GM12878 (cell line): ENCODE results near the gene DENND1A. TPM values are rescaled to one million over a fixed set of nuclear protein-coding genes. Genes with fewer than 3 reads are reported as not detected.

Experiments
- ATAC-seq: fragments of 200-7000 bp; cut with Tn5 transposase; 3 replicates; pipeline ENCODE4 v1.9.1; 2020; ENCODE audit warnings: mild to moderate bottlenecking, moderate library complexity
- BruUV-seq: library from RNA; stranded (reverse); fragments of 400-500 nt; replicated peaks from 2 replicates; lab custom pipeline; 2021; lab: Mats Ljungman, UMichigan
- CTCF ChIA-PET: fragments of 300-600 bp; sonication (Branson Sonifier 250); formaldehyde crosslinking; extraction: SDS; loops from one replicate; lab custom pipeline; 2021; ENCODE audit warnings: inconsistent platforms; lab: Yijun Ruan, JAX
- POLR2A ChIA-PET: fragments of 350-600 bp; formaldehyde crosslinking; extraction: SDS; loops from one replicate; lab custom pipeline; 2021; ENCODE audit warnings: inconsistent platforms; lab: Charles Lee
- RAD21 ChIA-PET: fragments of 300-600 bp; sonication (Branson Sonifier 250); formaldehyde crosslinking; loops from one replicate; lab custom pipeline; 2023; ENCODE audit warnings: antibody characterized with exemption; ENCODE audit not compliant: unreplicated experiment; lab: Charles Lee
- SMC1A ChIA-PET: fragments of 300-600 bp; sonication (Branson Sonifier 250); formaldehyde crosslinking; loops from one replicate; lab custom pipeline; 2023; ENCODE audit not compliant: unreplicated experiment, uncharacterized antibody; lab: Charles Lee
- DNase-seq: peaks from one replicate; pipeline ENCODE4 v3.0.0-alpha.2; 2011; ENCODE audit warnings: low read depth, low spot score
- FAIRE-seq: peaks from 3 replicates; lab custom pipeline; 2011; peaks lifted over from hg19 to GRCh38; lab: Jason Lieb, UNC
- H2AFZ ChIP-seq: 2 replicates; pipeline ENCODE4 v1.6.0; 2011; ENCODE audit warnings: low read depth, low read length, control low read depth; ENCODE audit not compliant: control insufficient read depth
- H3K27ac ChIP-seq: 2 replicates; pipeline ENCODE4 v1.5.1; 2011; ENCODE audit warnings: control low read depth; ENCODE audit not compliant: control insufficient read depth, insufficient read depth
- H3K27me3 ChIP-seq, 2 experiments: replicated peaks in 1 of 2; 2 replicates each; pipeline versions ENCODE4 v1.6.0 to v1.6.1; 2011; ENCODE audit warnings: low read length in 1 of 2; ENCODE audit not compliant: control insufficient read depth in 2 of 2, insufficient read depth in 2 of 2
- H3K36me3 ChIP-seq, 2 experiments: 2 replicates each; pipeline ENCODE4 v1.5.1; 2011; ENCODE audit warnings: low read length in 1 of 2; ENCODE audit not compliant: control insufficient read depth in 2 of 2, insufficient read depth in 2 of 2
- H3K4me1 ChIP-seq: 2 replicates; pipeline ENCODE4 v1.6.1; 2011; ENCODE audit warnings: mild to moderate bottlenecking, low read length, moderate library complexity, mixed read lengths; ENCODE audit not compliant: control insufficient read depth, insufficient read depth
- H3K4me2 ChIP-seq: 2 replicates; pipeline ENCODE4 v1.6.0; 2011; ENCODE audit warnings: control low read depth; ENCODE audit not compliant: control insufficient read depth, insufficient read depth
- H3K4me3 ChIP-seq: fragments of 200-600 bp; sonication (generic); 2 replicates; pipeline ENCODE4 v1.5.1; 2016
- H3K79me2 ChIP-seq: 2 replicates; pipeline ENCODE4 v1.6.0; 2011; ENCODE audit warnings: low read length; ENCODE audit not compliant: control insufficient read depth, insufficient read depth
- H3K9ac ChIP-seq: 2 replicates; pipeline ENCODE4 v1.8.0; 2011; ENCODE audit warnings: low read length, control low read depth, mixed read lengths; ENCODE audit not compliant: control insufficient read depth, insufficient read depth
- H3K9me3 ChIP-seq: replicated peaks from 3 replicates; pipeline ENCODE4 v1.5.1; 2011; ENCODE audit warnings: mild to moderate bottlenecking, low read length; ENCODE audit not compliant: control insufficient read depth, insufficient read depth
- H4K20me1 ChIP-seq: 2 replicates; pipeline ENCODE4 v1.6.0; 2011; ENCODE audit not compliant: control insufficient read depth, insufficient read depth
- BCL3 ChIP-seq: IDR thresholded peaks from 2 replicates; pipeline ENCODE4 v1.6.1; 2011; ENCODE audit warnings: borderline replicate concordance, low read depth, mild to moderate bottlenecking, moderate library complexity, low read length; ENCODE audit not compliant: insufficient read depth, poor library complexity, severe bottlenecking
- CEBPB ChIP-seq, 2 experiments: fragments of 150-350 bp in 1 of 2; IDR thresholded peaks; 2 replicates each; pipeline ENCODE4 v1.6.1; 2012 to 2014; ENCODE audit warnings: low read depth in 2 of 2, low read length in 2 of 2, borderline replicate concordance in 1 of 2, inconsistent platforms in 1 of 2
- E2F4 ChIP-seq: IDR thresholded peaks from 2 replicates; pipeline ENCODE4 v1.6.1; 2012; ENCODE audit warnings: low read depth, low read length, improper control_type of control experiment
- ETV6 ChIP-seq, 2 experiments: fragments of 450-650 bp in 1 of 2; IDR thresholded peaks in 1 of 2; conservative IDR thresholded peaks in 1 of 2; 2 replicates each; pipeline ENCODE4 v1.6.1; 2014; ENCODE audit warnings: antibody characterized with exemption in 1 of 2, borderline replicate concordance in 1 of 2, low read depth in 1 of 2, mild to moderate bottlenecking in 1 of 2, moderate library complexity in 1 of 2
- HCFC1 ChIP-seq: fragments of 150-350 bp; IDR thresholded peaks from 2 replicates; pipeline ENCODE4 v1.6.1; 2014; ENCODE audit warnings: low read length
- HDAC6 ChIP-seq: fragments of 200-600 bp; sonication (generic); IDR thresholded peaks from one replicate; pipeline ENCODE4 v1.8.0; 2017; ENCODE audit warnings: antibody characterized with exemption; ENCODE audit not compliant: unreplicated experiment
- NFYA ChIP-seq: IDR thresholded peaks from 2 replicates; pipeline ENCODE4 v1.6.1; 2011; ENCODE audit warnings: low read depth, mild to moderate bottlenecking, low read length, improper control_type of control experiment, borderline replicate concordance
- POLR2A ChIP-seq: IDR thresholded peaks from 2 replicates; pipeline ENCODE4 v1.6.1; 2011; ENCODE audit warnings: low read depth, mild to moderate bottlenecking, low read length
- RUNX3 ChIP-seq: IDR thresholded peaks from 2 replicates; pipeline ENCODE4 v1.6.1; 2012; ENCODE audit warnings: low read length, inconsistent platforms
- TCF3 ChIP-seq: IDR thresholded peaks from 2 replicates; pipeline ENCODE4 v1.6.1; 2012; ENCODE audit warnings: low read depth, mild to moderate bottlenecking, low read length, borderline replicate concordance; ENCODE audit not compliant: insufficient read depth
- ZNF207 ChIP-seq: fragments of 450-650 bp; IDR thresholded peaks from 2 replicates; pipeline ENCODE4 v1.6.1; 2014; ENCODE audit warnings: antibody characterized with exemption, mild to moderate bottlenecking, borderline replicate concordance
- ZNF217 ChIP-seq: fragments of 450-650 bp; IDR thresholded peaks from 2 replicates; pipeline ENCODE4 v1.6.1; 2017; ENCODE audit warnings: antibody characterized with exemption, mild to moderate bottlenecking
- WGBS: methylation state at CpG from one replicate; pipeline ENCODE4 v1.1.6; 2016; ENCODE audit warnings: low lambda C conversion rate; ENCODE audit not compliant: insufficient replicate concordance, insufficient coverage; ENCODE audit errors: missing lambda C conversion rate; 5-methylcytosine and 5-hydroxymethylcytosine counted together
- in situ Hi-C: fragments of 300-500 bp; cut with MboI; formaldehyde crosslinking; loops from 9 replicates; pipeline ENCODE4 v1.14.3; 2018; ENCODE audit warnings: mixed read lengths
- intact Hi-C: fragments of 100-400 bp; cut with micrococcal nuclease; formaldehyde crosslinking; loops from one replicate; pipeline ENCODE4 v1.14.2; 2022; ENCODE audit not compliant: unreplicated experiment
- polyA plus RNA-seq, 11 experiments: library from polyadenylated mRNA; depleted of rRNA in 4 of 11; unstranded in 6 of 11; stranded (reverse) in 5 of 11; fragments of >200 nt; fragmentation: Nextera tagmentation in 4 of 11; fragmentation: Illumina TruSeq in 1 of 11; extraction: Ambion mirVana in 4 of 11; extraction: Trizol in 1 of 11; gene quantifications; 1 replicate in 1 of 11; 2 replicates in 10 of 11; pipeline versions ENCODE4 v1.2.1 to v1.2.3, GENCODE V29; 2011 to 2016; ENCODE audit warnings: inconsistent platforms in 2 of 11, missing spikeins in 2 of 11, low read depth in 1 of 11
- total RNA-seq, 4 experiments: library from RNA; depleted of rRNA in 3 of 4; stranded (reverse); fragments of >200 nt in 3 of 4; fragmentation: Illumina TruSeq in 1 of 4; extraction: Trizol in 1 of 4; gene quantifications; 2 replicates each; pipeline versions ENCODE4 v1.2.1 to v1.2.3, GENCODE V29; 2013 to 2021
- TF ChIP-seq, protein P1 (sequence below): fragments of 450-650 bp; IDR thresholded peaks from 2 replicates; pipeline ENCODE4 v1.6.1; 2017; ENCODE audit warnings: low read depth, mild to moderate bottlenecking, moderate library complexity
- TF ChIP-seq, protein P2 (sequence below): fragments of 450-650 bp; conservative IDR thresholded peaks from 2 replicates; pipeline ENCODE4 v1.6.1; 2017; ENCODE audit warnings: mild to moderate bottlenecking, moderate library complexity

DENND1A gene
- total and polyA plus RNA-seq, 10 of the 15 experiments (the other 5 are each of a cell fraction or from before 2014, with no cell fraction given), result 14.1 to 48.6 (median 35.2) TPM

DNA sequence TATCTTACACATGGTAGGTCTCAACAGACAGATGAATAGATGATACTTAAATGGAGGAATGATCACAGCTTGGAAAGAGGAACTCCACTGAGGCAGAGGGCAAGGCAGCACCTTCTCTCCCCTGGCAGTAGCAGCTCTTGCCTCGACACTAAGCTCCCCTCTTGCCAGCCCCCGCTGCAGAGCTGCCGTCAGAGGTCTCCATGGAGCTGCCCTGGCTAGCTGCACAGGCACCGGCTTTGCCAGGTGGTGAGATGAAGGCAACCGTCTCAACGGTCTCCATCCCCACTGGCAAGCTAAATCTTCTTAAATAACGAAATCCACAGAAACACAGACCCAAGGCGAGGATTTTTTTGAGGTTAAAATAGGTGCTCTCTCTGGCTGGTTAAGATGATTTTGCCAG lies 492.7 kb downstream of the DENND1A start:
- over 99% methylated on average over 8 of the region's 8 CpGs for WGBS

More for the DNA sequence above, 492.7 kb downstream of the DENND1A start:
- peaks cover 5 to 13% of the 10 kb centered on the region in 2 experiments; a peak in 3 of 4 replicates for H3K36me3 ChIP-seq
- no peak for ATAC-seq
- in situ Hi-C loops, result no loop called here
- no peak overlapping the region for H3K27ac ChIP-seq
- H3K4me3 ChIP-seq, result no peak overlapping the region
- CTCF ChIA-PET, result interaction anchor here (0.6 kb wide), 1 partner anchor 1003 kb away, joined by 3 read pairs; no protein-coding TSS in a partner anchor
- H4K20me1 ChIP-seq, result no peaks in the 10 kb centered on the region
- no peak overlapping the region for H3K4me2 ChIP-seq
- POLR2A ChIA-PET, result no interaction called here
- H3K4me1 ChIP-seq, result no peaks in the 10 kb centered on the region
- no TSS peak for BruUV-seq
- DNase-seq, result no peak
- TF ChIP-seq NFYA (no peak), TCF3 (no peak), ZNF207 (no peak), ZNF217 (no peak), CEBPB (IDR thresholded peaks at IDR 0.05; ENCODE audit: borderline replicate concordance in 1 of 2, low read depth in 2 of 2, low read length in 2 of 2) (no peak), HDAC6 (no peak), BCL3 (no peak), POLR2A (no peak), E2F4 (no peak), HCFC1 (no peak), ETV6 (conservative IDR thresholded peaks at IDR 0.05 in 1 of 2, IDR thresholded peaks at IDR 0.05 in 1 of 2; ENCODE audit: borderline replicate concordance in 1 of 2, low read depth in 1 of 2) (no peak), RUNX3 (no peak)
- TF ChIP-seq, protein P1, sequence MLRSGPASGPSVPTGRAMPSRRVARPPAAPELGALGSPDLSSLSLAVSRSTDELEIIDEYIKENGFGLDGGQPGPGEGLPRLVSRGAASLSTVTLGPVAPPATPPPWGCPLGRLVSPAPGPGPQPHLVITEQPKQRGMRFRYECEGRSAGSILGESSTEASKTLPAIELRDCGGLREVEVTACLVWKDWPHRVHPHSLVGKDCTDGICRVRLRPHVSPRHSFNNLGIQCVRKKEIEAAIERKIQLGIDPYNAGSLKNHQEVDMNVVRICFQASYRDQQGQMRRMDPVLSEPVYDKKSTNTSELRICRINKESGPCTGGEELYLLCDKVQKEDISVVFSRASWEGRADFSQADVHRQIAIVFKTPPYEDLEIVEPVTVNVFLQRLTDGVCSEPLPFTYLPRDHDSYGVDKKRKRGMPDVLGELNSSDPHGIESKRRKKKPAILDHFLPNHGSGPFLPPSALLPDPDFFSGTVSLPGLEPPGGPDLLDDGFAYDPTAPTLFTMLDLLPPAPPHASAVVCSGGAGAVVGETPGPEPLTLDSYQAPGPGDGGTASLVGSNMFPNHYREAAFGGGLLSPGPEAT, result no peak
- TF ChIP-seq, protein P2, sequence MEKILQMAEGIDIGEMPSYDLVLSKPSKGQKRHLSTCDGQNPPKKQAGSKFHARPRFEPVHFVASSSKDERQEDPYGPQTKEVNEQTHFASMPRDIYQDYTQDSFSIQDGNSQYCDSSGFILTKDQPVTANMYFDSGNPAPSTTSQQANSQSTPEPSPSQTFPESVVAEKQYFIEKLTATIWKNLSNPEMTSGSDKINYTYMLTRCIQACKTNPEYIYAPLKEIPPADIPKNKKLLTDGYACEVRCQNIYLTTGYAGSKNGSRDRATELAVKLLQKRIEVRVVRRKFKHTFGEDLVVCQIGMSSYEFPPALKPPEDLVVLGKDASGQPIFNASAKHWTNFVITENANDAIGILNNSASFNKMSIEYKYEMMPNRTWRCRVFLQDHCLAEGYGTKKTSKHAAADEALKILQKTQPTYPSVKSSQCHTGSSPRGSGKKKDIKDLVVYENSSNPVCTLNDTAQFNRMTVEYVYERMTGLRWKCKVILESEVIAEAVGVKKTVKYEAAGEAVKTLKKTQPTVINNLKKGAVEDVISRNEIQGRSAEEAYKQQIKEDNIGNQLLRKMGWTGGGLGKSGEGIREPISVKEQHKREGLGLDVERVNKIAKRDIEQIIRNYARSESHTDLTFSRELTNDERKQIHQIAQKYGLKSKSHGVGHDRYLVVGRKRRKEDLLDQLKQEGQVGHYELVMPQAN, result no peak
- no peak for FAIRE-seq
- no peaks in the 10 kb centered on the region for H3K27me3 ChIP-seq
- no peaks in the 10 kb centered on the region for H3K9me3 ChIP-seq
- RAD21 ChIA-PET, result no interaction called here
- H2AFZ ChIP-seq, result no peak overlapping the region
- H3K9ac ChIP-seq, result no peak overlapping the region
- SMC1A ChIA-PET, result no interaction called here
- H3K79me2 ChIP-seq, result no peaks in the 10 kb centered on the region
- intact Hi-C loops, result no loop called here
